HepG2 (cell line): Measurements from ENCODE around the gene PTTG1IP2. TPM values are rescaled to one million over a fixed set of nuclear protein-coding genes. Genes with fewer than 3 reads are reported as not detected.

Source experiments
- ATAC-seq: fragments of 200-7000 bp; cut with Tn5 transposase; 3 replicates; pipeline ENCODE4 v1.9.1; 2020; ENCODE audit warnings: mild to moderate bottlenecking, moderate library complexity
- BruUV-seq: library from RNA; stranded (reverse); fragments of 400-500 nt; replicated peaks from 2 replicates; lab custom pipeline; 2021; lab: Mats Ljungman, UMichigan
- CTCF ChIA-PET: fragments of 300-600 bp; formaldehyde crosslinking; extraction: SDS; loops from one replicate; lab custom pipeline; 2021; ENCODE audit warnings: low total read pairs, inconsistent platforms, low intra/inter-chr PET ratio; lab: Yijun Ruan, JAX
- POLR2A ChIA-PET: fragments of 350-600 bp; sonication (Branson Sonifier 250); formaldehyde crosslinking; loops from one replicate; lab custom pipeline; 2020; ENCODE audit warnings: antibody characterized with exemption, inconsistent platforms; lab: Yijun Ruan, JAX
- DNase-seq: peaks from one replicate; pipeline ENCODE4 v3.0.0-alpha.2; 2015; ENCODE audit warnings: low spot score
- FAIRE-seq: peaks from 3 replicates; lab custom pipeline; 2011; peaks lifted over from hg19 to GRCh38; lab: Jason Lieb, UNC
- H2AFZ ChIP-seq: one replicate; pipeline ENCODE4 v1.6.1; 2011; ENCODE audit warnings: low read length, inconsistent platforms
- H3K27ac ChIP-seq: fragments of 300-600 bp; 3 replicates; pipeline ENCODE4 v1.8.0; 2011; ENCODE audit warnings: mixed run types, mild to moderate bottlenecking, mixed read lengths, low read length, inconsistent platforms; ENCODE audit not compliant: insufficient read depth; ENCODE audit errors: extremely low read length
- H3K27me3 ChIP-seq, 2 experiments: fragments of 200-600 bp in 1 of 2; 2 replicates in 1 of 2; 3 replicates in 1 of 2; pipeline versions ENCODE4 v1.6.0 to v1.8.0; 2011; ENCODE audit warnings: low read length in 2 of 2, mild to moderate bottlenecking in 2 of 2, moderate library complexity in 2 of 2, inconsistent platforms in 1 of 2; ENCODE audit not compliant: insufficient read depth in 2 of 2, control insufficient read depth in 1 of 2
- H3K36me3 ChIP-seq, 2 experiments: fragments of 200-600 bp in 1 of 2; replicated peaks in 1 of 2; 2 replicates in 1 of 2; 3 replicates in 1 of 2; pipeline versions ENCODE4 v1.5.1 to v1.8.0; 2011; ENCODE audit warnings: low read length in 2 of 2, inconsistent platforms in 1 of 2; ENCODE audit not compliant: insufficient read depth in 2 of 2, control insufficient read depth in 1 of 2
- H3K4me1 ChIP-seq: 2 replicates; pipeline ENCODE4 v1.5.1; 2012; ENCODE audit warnings: low read length, inconsistent platforms; ENCODE audit not compliant: insufficient read depth
- H3K4me2 ChIP-seq: 2 replicates; pipeline ENCODE4 v1.6.0; 2011; ENCODE audit warnings: low read depth, low read length, inconsistent platforms
- H3K4me3 ChIP-seq, 3 experiments: fragments of 200-600 bp in 1 of 3; sonication (generic), shearing (Covaris generic) in 1 of 3; replicated peaks in 1 of 3; 2 replicates each; pipeline ENCODE4 v1.5.1; 2011 to 2016; ENCODE audit warnings: low read length in 3 of 3, inconsistent platforms in 2 of 3, low read depth in 2 of 3, mild to moderate bottlenecking in 2 of 3, control low read depth in 1 of 3, mixed read lengths in 1 of 3; ENCODE audit not compliant: insufficient read depth in 1 of 3
- H3K79me2 ChIP-seq: one replicate; pipeline ENCODE4 v1.6.1; 2011; ENCODE audit warnings: low read length, inconsistent platforms; ENCODE audit not compliant: insufficient read depth
- H3K9ac ChIP-seq: 2 replicates; pipeline ENCODE4 v1.6.0; 2011; ENCODE audit warnings: mild to moderate bottlenecking, low read depth, low read length, inconsistent platforms; ENCODE audit not compliant: insufficient read depth
- H3K9me3 ChIP-seq: 2 replicates; pipeline ENCODE4 v1.5.1; 2012; ENCODE audit warnings: mild to moderate bottlenecking, low read length
- H4K20me1 ChIP-seq: 2 replicates; pipeline ENCODE4 v1.6.0; 2011; ENCODE audit warnings: inconsistent platforms, mild to moderate bottlenecking, low read length, moderate library complexity; ENCODE audit not compliant: insufficient read depth
- ATF7-NPFF ChIP-seq: sonication (generic); formaldehyde crosslinking; IDR thresholded peaks from 2 replicates; pipeline ENCODE4 v1.8.1; 2023; ENCODE audit warnings: mild to moderate bottlenecking, low read depth, missing genetic modification reagents, moderate library complexity
- FOXK1 ChIP-seq: sonication (generic); formaldehyde crosslinking; IDR thresholded peaks from 2 replicates; pipeline ENCODE4 v1.4.0; 2020; ENCODE audit warnings: low read depth, missing genetic modification reagents, borderline replicate concordance
- GLI4 ChIP-seq: sonication (generic); formaldehyde crosslinking; IDR thresholded peaks from 2 replicates; pipeline ENCODE4 v1.5.1; 2020; ENCODE audit warnings: missing genetic modification reagents, mild to moderate bottlenecking, moderate library complexity, borderline replicate concordance
- IRF1 ChIP-seq: sonication (generic); formaldehyde crosslinking; IDR thresholded peaks from 2 replicates; pipeline ENCODE4 v1.4.0; 2020; ENCODE audit warnings: low read depth, mild to moderate bottlenecking, missing genetic modification reagents
- SMYD3 ChIP-seq: sonication (generic); formaldehyde crosslinking; IDR thresholded peaks from 2 replicates; pipeline ENCODE4 v1.8.1; 2023; ENCODE audit warnings: mild to moderate bottlenecking, missing genetic modification reagents
- ZNF224 ChIP-seq: sonication (generic); formaldehyde crosslinking; IDR thresholded peaks from 2 replicates; pipeline ENCODE4 v1.5.0; 2020; ENCODE audit warnings: mild to moderate bottlenecking, missing genetic modification reagents
- ZNF446 ChIP-seq: sonication (generic); formaldehyde crosslinking; IDR thresholded peaks from 2 replicates; pipeline ENCODE4 v1.5.0; 2020; ENCODE audit warnings: mild to moderate bottlenecking, missing genetic modification reagents
- ZNF513 ChIP-seq: sonication (generic); formaldehyde crosslinking; conservative IDR thresholded peaks from 2 replicates; pipeline ENCODE4 v1.5.0; 2020; ENCODE audit warnings: missing genetic modification reagents
- WGBS: methylation state at CpG from one replicate; pipeline ENCODE4 v1.1.6; 2017; ENCODE audit warnings: low lambda C conversion rate; 5-methylcytosine and 5-hydroxymethylcytosine counted together
- in situ Hi-C: cut with HindIII; loops from 2 replicates; pipeline ENCODE4 v1.10.0; 2017; ENCODE audit warnings: low pct_unique_long_range_greater_than_20kb; ENCODE audit not compliant: extremely low pct_ligation_motif_present
- intact Hi-C: fragments of 100-400 bp; cut with micrococcal nuclease; formaldehyde crosslinking; loops from one replicate; pipeline ENCODE4 v1.10.0; 2022; ENCODE audit not compliant: unreplicated experiment
- polyA plus RNA-seq, 8 experiments: library from polyadenylated mRNA; depleted of rRNA in 3 of 8; stranded (reverse) in 7 of 8; unstranded in 1 of 8; fragments of >200 nt; fragmentation: Illumina TruSeq in 4 of 8; extraction: Trizol in 4 of 8; gene quantifications; 2 replicates each; pipeline versions ENCODE4 v1.2.1 to v1.2.3, GENCODE V29; 2011 to 2016; ENCODE audit warnings: low read depth in 4 of 8, missing spikeins in 1 of 8, mixed read lengths in 1 of 8; ENCODE audit not compliant: insufficient read depth in 1 of 8
- total RNA-seq, 5 experiments: library from RNA; depleted of rRNA; stranded (reverse); fragments of >200 nt; fragmentation: Illumina TruSeq; extraction: Trizol; gene quantifications; 2 replicates each; pipeline ENCODE4 v1.2.3, GENCODE V29; 2016; ENCODE audit warnings: low read depth in 1 of 5

PTTG1IP2 gene
- total and polyA plus RNA-seq, 2 of the 13 experiments (the other 11 are each of a cell fraction or from before 2014, with no cell fraction given): not detected

GRCh38 chr7:90507692-90508091, 38.3 kb downstream of the PTTG1IP2 start:
- H3K4me1 ChIP-seq: peaks cover 4% of the 10 kb centered on the region
- in situ Hi-C loops (no loop called here), intact Hi-C loops (no loop called here)
- H3K27ac ChIP-seq: no peak overlapping the region
- ChIA-PET CTCF (no interaction called here), POLR2A (no interaction called here)
- TF ChIP-seq ZNF513 (no peak), ZNF224 (CRISPR knock-in tag) (no peak), SMYD3 (CRISPR knock-in tag) (no peak), ZNF446 (CRISPR knock-in tag) (no peak), IRF1 (CRISPR knock-in tag) (no peak), FOXK1 (CRISPR knock-in tag) (no peak)
- no peak overlapping the region for H3K4me2 ChIP-seq
- no peaks in the 10 kb centered on the region for H3K9me3 ChIP-seq
- H3K27me3 ChIP-seq: 0 out of 5 replicates have a peak, but pooled peaks cover 0 to 2% of the 10 kb centered on the region in 2 experiments
- H3K4me3 ChIP-seq: no peak overlapping the region
- WGBS: 0% methylated on average over 1 of the region's 1 CpG
- FAIRE-seq (no peak), DNase-seq (no peak), ATAC-seq (no peak)
- H3K79me2 ChIP-seq: no peaks in the 10 kb centered on the region
- H3K36me3 ChIP-seq: no peaks in the 10 kb centered on the region
- no TSS peak for BruUV-seq
- no peak overlapping the region for H2AFZ ChIP-seq
- no peaks in the 10 kb centered on the region for H4K20me1 ChIP-seq
- no peak overlapping the region for H3K9ac ChIP-seq

GRCh38 chr7:90511776-90512175, 42.3 kb downstream of the PTTG1IP2 start:
- ATAC-seq: no peak
- 0 out of 5 replicates have a peak, but pooled peaks cover 0 to 2% of the 10 kb centered on the region in 2 experiments for H3K27me3 ChIP-seq
- no peak overlapping the region for H2AFZ ChIP-seq
- H3K9ac ChIP-seq: no peak overlapping the region
- no peaks in the 10 kb centered on the region for H3K36me3 ChIP-seq
- H3K4me1 ChIP-seq: peaks cover 9% of the 10 kb centered on the region
- no peaks in the 10 kb centered on the region for H3K79me2 ChIP-seq
- intact Hi-C loops (no loop called here), in situ Hi-C loops (no loop called here)
- no peak for DNase-seq
- ChIA-PET POLR2A (no interaction called here), CTCF (no interaction called here)
- TF ChIP-seq ATF7-NPFF: no peak
- no peak for TF ChIP-seq GLI4 (CRISPR knock-in tag)
- H3K9me3 ChIP-seq: no peaks in the 10 kb centered on the region
- FAIRE-seq: no peak
- H3K4me3 ChIP-seq: no peak overlapping the region
- no peaks in the 10 kb centered on the region for H4K20me1 ChIP-seq
- BruUV-seq: no TSS peak
- 0% methylated on average over 2 of the region's 2 CpGs for WGBS
- no peak overlapping the region for H3K27ac ChIP-seq
- H3K4me2 ChIP-seq: no peak overlapping the region
